Neuronal stem cell (in vitro differentiated cells): Measurements from ENCODE around the gene MED27.
A peak's percentile ranks its signal among the peaks of the same experiment; 100 is the strongest.

Experiments
- DNase-seq: peaks from one replicate; pipeline ENCODE4 v3.0.0-alpha.2; 2013; ENCODE audit warnings: low spot score
- H2AFZ ChIP-seq: one replicate; pipeline ENCODE4 v1.6.1; 2013; ENCODE audit warnings: mild to moderate bottlenecking, low read length, inconsistent platforms
- H2AK5ac ChIP-seq: 2 replicates; pipeline ENCODE4 v1.6.1; 2013; ENCODE audit warnings: low read depth, mild to moderate bottlenecking, inconsistent platforms, low read length, moderate library complexity, mixed read lengths
- H2BK120ac ChIP-seq: 2 replicates; pipeline ENCODE4 v1.6.1; 2013; ENCODE audit warnings: low read depth, mild to moderate bottlenecking, inconsistent platforms, low read length, moderate library complexity, mixed read lengths
- H2BK12ac ChIP-seq: one replicate; pipeline ENCODE4 v1.6.1; 2013; ENCODE audit warnings: low read length, inconsistent platforms
- H2BK15ac ChIP-seq: 2 replicates; pipeline ENCODE4 v1.6.1; 2013; ENCODE audit warnings: mild to moderate bottlenecking, low read length, inconsistent platforms, mixed read lengths
- H2BK5ac ChIP-seq: one replicate; pipeline ENCODE4 v1.6.1; 2013; ENCODE audit warnings: inconsistent platforms, mild to moderate bottlenecking, low read length, moderate library complexity
- H3K14ac ChIP-seq: one replicate; pipeline ENCODE4 v1.6.1; 2013; ENCODE audit warnings: low read length, inconsistent platforms
- H3K18ac ChIP-seq: 2 replicates; pipeline ENCODE4 v1.6.1; 2013; ENCODE audit warnings: low read length, inconsistent platforms
- H3K23ac ChIP-seq: 2 replicates; pipeline ENCODE4 v1.6.1; 2013; ENCODE audit warnings: low read depth, mild to moderate bottlenecking, mixed read lengths, low read length, inconsistent platforms; ENCODE audit not compliant: poor library complexity
- H3K27ac ChIP-seq: replicated peaks from 3 replicates; pipeline ENCODE4 v1.5.1; 2013; ENCODE audit warnings: low read length, inconsistent platforms
- H3K27me3 ChIP-seq, 3 experiments: 2 replicates each; pipeline ENCODE4 v1.6.1; 2013; ENCODE audit warnings: low read length in 3 of 3, mild to moderate bottlenecking in 2 of 3, inconsistent platforms in 1 of 3, low read depth in 1 of 3, mixed read lengths in 1 of 3, moderate library complexity in 1 of 3; ENCODE audit not compliant: control insufficient read depth in 3 of 3, insufficient read depth in 3 of 3
- H3K36me3 ChIP-seq, 2 donors: replicated peaks in 1 of 2; 2 replicates each; pipeline ENCODE4 v1.6.1; 2013; ENCODE audit warnings: low read length in 2 of 2; ENCODE audit not compliant: control insufficient read depth in 2 of 2, insufficient read depth in 2 of 2
- H3K4ac ChIP-seq: 2 replicates; pipeline ENCODE4 v1.6.1; 2013; ENCODE audit warnings: inconsistent platforms, mild to moderate bottlenecking, low read length, moderate library complexity
- H3K4me1 ChIP-seq, 2 donors: 1 replicate in 1 of 2; 2 replicates in 1 of 2; pipeline ENCODE4 v1.6.1; 2013; ENCODE audit warnings: low read length in 2 of 2, low read depth in 1 of 2; ENCODE audit not compliant: control insufficient read depth in 2 of 2, insufficient read depth in 1 of 2
- H3K4me2 ChIP-seq: one replicate; pipeline ENCODE4 v1.6.1; 2013; ENCODE audit warnings: mild to moderate bottlenecking, low read length, inconsistent platforms; ENCODE audit not compliant: insufficient read depth, poor library complexity, severe bottlenecking
- H3K4me3 ChIP-seq, 2 donors: 2 replicates each; pipeline ENCODE4 v1.5.1; 2013; ENCODE audit warnings: low read length in 2 of 2, mild to moderate bottlenecking in 2 of 2, inconsistent platforms in 1 of 2, moderate library complexity in 1 of 2
- H3K79me1 ChIP-seq: one replicate; pipeline ENCODE4 v1.6.1; 2013; ENCODE audit warnings: low read depth, mild to moderate bottlenecking, inconsistent platforms, low read length, moderate library complexity
- H3K9ac ChIP-seq: one replicate; pipeline ENCODE4 v1.6.1; 2013; ENCODE audit warnings: mild to moderate bottlenecking, low read depth, low read length, inconsistent platforms; ENCODE audit not compliant: poor library complexity
- H3K9me3 ChIP-seq, 2 donors: replicated peaks in 1 of 2; 2 replicates each; pipeline versions ENCODE3 to v1.6.1; 2013; ENCODE audit warnings: low read length in 2 of 2, mild to moderate bottlenecking in 2 of 2, inconsistent platforms in 1 of 2, low read depth in 1 of 2, mixed read lengths in 1 of 2, moderate library complexity in 1 of 2; ENCODE audit not compliant: control insufficient read depth in 2 of 2, insufficient read depth in 1 of 2
- H4K8ac ChIP-seq: one replicate; pipeline ENCODE4 v1.6.1; 2013; ENCODE audit warnings: low read depth, mild to moderate bottlenecking, inconsistent platforms, low read length, moderate library complexity
- H4K91ac ChIP-seq: one replicate; pipeline ENCODE4 v1.6.1; 2013; ENCODE audit warnings: low read length, low read depth, mild to moderate bottlenecking, inconsistent platforms; ENCODE audit not compliant: poor library complexity
- WGBS, 2 donors: extraction: QIAGEN DNeasy Blood & Tissue Kit; methylation state at CpG; one replicate each; pipeline ENCODE4 v1.1.7; 2013; ENCODE audit warnings: missing lambda C conversion rate in 2 of 2, mixed read lengths in 1 of 2; ENCODE audit not compliant: insufficient read length in 2 of 2, insufficient replicate concordance in 1 of 2; ENCODE audit errors: extremely low coverage in 2 of 2; 5-methylcytosine and 5-hydroxymethylcytosine counted together

The MED27 gene

GRCh38 chr9:131815970-131816873, 263.4 kb downstream of the MED27 start:
- no peak overlapping the region for H2AFZ ChIP-seq
- WGBS, 2 donors, result no CpG with 5 or more reads among the region's 19 CpGs
- H3K27me3 ChIP-seq, result peaks cover 0 to 50% (median 0%) of the 10 kb centered on the region in 3 experiments
- H3K18ac ChIP-seq, result no peak overlapping the region
- no peaks in the 10 kb centered on the region for H3K9me3 ChIP-seq
- no peak overlapping the region for H4K91ac ChIP-seq
- no peak overlapping the region for H2BK15ac ChIP-seq
- H4K8ac ChIP-seq, result no peak overlapping the region
- H3K9ac ChIP-seq, result no peak overlapping the region
- no peak overlapping the region for H3K4me3 ChIP-seq
- H3K14ac ChIP-seq, result no peak overlapping the region
- no peak overlapping the region for H3K27ac ChIP-seq
- no peak overlapping the region for H3K4ac ChIP-seq
- H3K79me1 ChIP-seq, result no peaks in the 10 kb centered on the region
- H3K4me1 ChIP-seq, result no peaks in the 10 kb centered on the region
- H2BK5ac ChIP-seq, result no peak overlapping the region
- no peak overlapping the region for H2AK5ac ChIP-seq
- no peak for DNase-seq
- H3K36me3 ChIP-seq, result no peaks in the 10 kb centered on the region
- no peak overlapping the region for H2BK12ac ChIP-seq
- no peak overlapping the region for H2BK120ac ChIP-seq
- H3K23ac ChIP-seq, result no peak overlapping the region
- H3K4me2 ChIP-seq, result no peak overlapping the region

- Histone ChIP-seq H2BK12ac (peak overlapping the region; percentile 76), H3K4me1 (peaks cover 0 to 3% of the 10 kb centered on the region in 2 donors), H2AK5ac (no peak overlapping the region), H3K27me3 (peaks cover 0 to 39% (median 0%) of the 10 kb centered on the region in 3 experiments), H3K4me3 (no peak overlapping the region), H3K79me1 (no peaks in the 10 kb centered on the region), H4K91ac (no peak overlapping the region), H3K9ac (no peak overlapping the region), H3K4me2 (no peak overlapping the region), H3K4ac (no peak overlapping the region), H3K9me3 (no peaks in the 10 kb centered on the region), H4K8ac (no peak overlapping the region), H3K18ac (peak overlapping the region; percentile 49), H2AFZ (no peak overlapping the region), H2BK120ac (no peak overlapping the region), H3K27ac (no peak overlapping the region), H2BK5ac (no peak overlapping the region), H3K23ac (no peak overlapping the region), H3K14ac (no peak overlapping the region), H2BK15ac (no peak overlapping the region), H3K36me3 (no peaks in the 10 kb centered on the region)
- DNase-seq, result no peak
- WGBS, 2 donors, result no CpG with 5 or more reads among the region's 6 CpGs
These were observed 265.0 kb downstream of the MED27 start for GRCh38 chr9:131814707-131815106.

- H3K14ac ChIP-seq, result no peak overlapping the region
- WGBS, 2 donors, result no CpG with 5 or more reads among the region's 9 CpGs
- H3K27me3 ChIP-seq, result peaks cover 0 to 44% (median 0%) of the 10 kb centered on the region in 3 experiments
These were observed 266.6 kb downstream of the MED27 start for GRCh38 chr9:131813116-131813515.

DNA sequence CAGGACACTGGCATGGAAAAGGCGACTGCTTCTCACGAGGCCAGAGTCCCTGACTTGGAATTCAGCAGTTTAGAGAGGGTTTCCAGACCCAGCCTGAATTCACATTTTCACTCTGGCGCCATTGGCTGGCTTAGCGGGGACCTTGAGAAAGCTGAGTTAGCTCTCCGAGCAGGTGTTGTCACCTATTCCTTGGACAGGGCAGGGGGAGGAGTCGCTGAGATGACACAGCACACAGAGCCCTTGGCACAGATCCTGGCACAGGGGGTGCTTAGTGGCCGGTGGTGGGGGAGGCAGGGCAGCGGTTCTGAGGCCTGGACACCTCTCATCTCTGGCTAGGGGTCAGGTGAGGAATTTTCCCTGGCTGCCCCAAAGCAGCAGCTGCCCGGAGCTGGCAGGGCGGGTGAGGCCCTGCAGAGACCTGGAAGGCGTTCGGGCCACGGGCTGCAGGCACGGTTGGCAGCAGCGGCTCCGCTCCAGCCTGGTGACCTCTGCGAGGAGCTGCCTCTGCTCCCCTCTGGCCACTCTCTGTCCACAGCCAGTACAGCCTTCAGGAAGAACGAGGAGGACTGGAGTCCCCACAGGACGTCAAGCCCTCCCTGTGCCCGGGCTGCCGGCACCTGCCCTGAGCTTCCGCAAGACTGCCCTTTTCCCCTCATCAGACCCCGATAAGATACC, 267.4 kb downstream of the MED27 start:
- Histone ChIP-seq H2AFZ (no peak overlapping the region), H3K27me3 (peaks cover 0 to 44% (median 0%) of the 10 kb centered on the region in 3 experiments), H3K4me2 (no peak overlapping the region), H3K27ac (no peak overlapping the region), H3K9me3 (no peaks in the 10 kb centered on the region), H3K36me3 (no peaks in the 10 kb centered on the region), H3K18ac (peak overlapping the region; percentile 57), H2BK120ac (no peak overlapping the region), H3K9ac (no peak overlapping the region), H2AK5ac (no peak overlapping the region), H2BK12ac (no peak overlapping the region), H3K4me3 (no peak overlapping the region), H3K4ac (no peak overlapping the region), H3K4me1 (peaks cover 7 to 10% of the 10 kb centered on the region in 2 donors), H4K91ac (no peak overlapping the region), H4K8ac (no peak overlapping the region), H2BK15ac (no peak overlapping the region), H3K23ac (no peak overlapping the region), H3K14ac (no peak overlapping the region), H3K79me1 (no peaks in the 10 kb centered on the region), H2BK5ac (no peak overlapping the region)
- no peak for DNase-seq
- WGBS, 2 donors, result no CpG with 5 or more reads among the region's 23 CpGs

More at GRCh38 chr9:131813116-131813515, 266.6 kb downstream of the MED27 start:
- Histone ChIP-seq H3K4ac (no peak overlapping the region), H3K9me3 (no peaks in the 10 kb centered on the region), H3K18ac (no peak overlapping the region), H3K4me3 (no peak overlapping the region), H2AK5ac (no peak overlapping the region), H3K27ac (no peak overlapping the region), H4K91ac (no peak overlapping the region), H4K8ac (no peak overlapping the region), H2BK15ac (no peak overlapping the region), H2BK12ac (no peak overlapping the region), H2BK120ac (no peak overlapping the region), H3K36me3 (no peaks in the 10 kb centered on the region), H2BK5ac (no peak overlapping the region), H3K9ac (no peak overlapping the region), H2AFZ (no peak overlapping the region), H3K23ac (no peak overlapping the region), H3K79me1 (no peaks in the 10 kb centered on the region), H3K4me2 (no peak overlapping the region), H3K4me1 (peaks cover 6 to 8% of the 10 kb centered on the region in 2 donors)
- DNase-seq, result no peak
